Measurements from ENCODE around the gene ARSB. TPM values are rescaled to one million over a fixed set of nuclear protein-coding genes. Genes with fewer than 3 reads are reported as not detected.

ARSB gene
- total RNA-seq, 4 donors from 2014 or later, result 9.1 to 12.7 (median 10.7) TPM

GRCh38 chr5:79030663-79031484, 45.8 kb upstream of the ARSB start:
- no peak for DNase-seq
- Histone ChIP-seq H3K4me1 (no peaks in the 10 kb centered on the region), H3K9me3 (no peaks in the 10 kb centered on the region), H3K27ac (no peak overlapping the region), H3K4me3 (no peak overlapping the region), H3K27me3 (no peaks in the 10 kb centered on the region), H3K36me3 (no peaks in the 10 kb centered on the region)
- intact Hi-C loops (cut with DNase I; ENCODE audit: low total_unique reads) (no loop called here), in situ Hi-C loops (cut with MboI; ENCODE audit: low pct_ligation_motif_present in 1 of 4, low pct_unique_long_range_greater_than_20kb in 1 of 4, low sequenced_read_pairs in 3 of 4) (loop anchor here in 2 of 4 donors (10.0 to 25.0 kb wide), 2 partner anchors 106 to 434 kb away; no protein-coding TSS in a partner anchor)
- 93 to 95% methylated on average over 11 of the region's 11 CpGs for WGBS, 2 donors (ENCODE audit: low coverage in 1 of 2)
- TF ChIP-seq EP300 (IDR thresholded peaks at IDR 0.05; ENCODE audit: low read depth), result no peak
- no peak for TF ChIP-seq POLR2AphosphoS5 (IDR thresholded peaks at IDR 0.05)
- TF ChIP-seq CTCF (IDR thresholded peaks at IDR 0.05), result no peak
- TF ChIP-seq POLR2A (IDR thresholded peaks at IDR 0.05), result no peak

DNA sequence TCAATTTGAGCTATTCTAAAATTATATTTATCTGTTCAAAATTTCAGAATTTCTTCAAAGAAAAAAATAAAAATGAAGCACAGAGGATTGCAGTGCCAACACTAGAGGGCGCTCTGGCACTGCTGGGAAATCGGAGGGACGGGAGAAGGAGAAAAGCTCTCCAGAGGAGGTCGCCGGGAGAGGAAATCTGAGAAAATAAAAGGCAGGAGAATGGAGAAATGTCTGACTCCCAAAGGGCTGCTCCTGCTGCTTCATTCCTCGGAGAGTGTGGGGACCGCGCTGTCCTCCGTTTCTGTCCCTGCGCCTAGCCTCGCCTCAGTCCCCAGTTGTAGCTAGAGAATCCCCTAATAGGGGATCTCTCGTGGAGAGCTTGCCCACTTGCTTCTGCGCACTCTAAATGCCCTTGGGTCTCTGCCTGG, 40.0 kb upstream of the ARSB start:
- WGBS, 2 donors (ENCODE audit: low coverage in 1 of 2), result 0 to 11% methylated on average over 5 to 13 of the region's 13 CpGs
- no peaks in the 10 kb centered on the region for H3K9me3 ChIP-seq
- TF ChIP-seq CTCF (IDR thresholded peaks at IDR 0.05) (peak; percentile 86 to 97 (median 96)), POLR2AphosphoS5 (IDR thresholded peaks at IDR 0.05) (no peak)
- intact Hi-C loops (cut with DNase I; ENCODE audit: low total_unique reads) (loop anchor here (10.0 kb wide), 1 partner anchor 210 kb away; the partner anchor contains the start of gene JMY), in situ Hi-C loops (cut with MboI; ENCODE audit: low pct_ligation_motif_present in 1 of 4, low pct_unique_long_range_greater_than_20kb in 1 of 4, low sequenced_read_pairs in 3 of 4) (loop anchor here (10.0 to 25.0 kb wide), 3 partner anchors 110 to 430 kb away; no protein-coding TSS in a partner anchor)
- peak overlapping the region in 2 of 4 donors; percentile 7 to 36 for H3K4me3 ChIP-seq
- peak; percentile 56 for DNase-seq
- no peaks in the 10 kb centered on the region for H3K36me3 ChIP-seq
- H3K27ac ChIP-seq, result peak overlapping the region in 1 of 4 donors; percentile 35
- peaks cover 0 to 21% (median 5%) of the 10 kb centered on the region in 4 donors for H3K4me1 ChIP-seq
- peaks cover 5% of the 10 kb centered on the region for H3K27me3 ChIP-seq

DNA sequence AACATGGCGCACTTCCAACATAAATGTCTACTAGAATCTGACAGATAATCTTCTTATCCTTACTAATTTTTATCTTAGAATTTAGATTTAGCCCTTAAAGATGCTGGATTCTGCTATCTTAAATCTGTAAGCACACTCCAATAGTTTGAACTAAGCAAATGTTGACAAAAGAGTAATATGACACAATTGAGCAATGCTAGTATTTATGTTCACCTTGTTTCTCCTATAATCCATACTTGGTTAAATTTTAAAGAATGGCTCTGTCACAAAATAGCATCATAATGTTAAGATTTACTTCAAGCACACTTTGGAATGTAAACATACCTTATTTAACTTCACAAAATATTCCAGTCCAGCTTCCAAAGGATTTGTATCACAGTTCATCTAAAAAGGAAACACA, 38.8 kb upstream of the ARSB start:
- no peak for DNase-seq
- H3K9me3 ChIP-seq, result no peaks in the 10 kb centered on the region
- H3K27ac ChIP-seq, result peak overlapping the region in 1 of 4 donors; percentile 12
- in situ Hi-C loops (cut with MboI; ENCODE audit: low pct_ligation_motif_present in 1 of 4, low pct_unique_long_range_greater_than_20kb in 1 of 4, low sequenced_read_pairs in 3 of 4) (loop anchor here in 3 of 4 donors (10.0 to 25.0 kb wide), 3 partner anchors 111 to 438 kb away; no protein-coding TSS in a partner anchor), intact Hi-C loops (cut with DNase I; ENCODE audit: low total_unique reads) (loop anchor here (5.0 to 10.0 kb wide), 3 partner anchors 108 to 443 kb away; partner anchors contain the start of gene JMY)
- no peaks in the 10 kb centered on the region for H3K36me3 ChIP-seq
- no peak overlapping the region for H3K4me3 ChIP-seq
- H3K4me1 ChIP-seq, result peaks cover 0 to 21% (median 5%) of the 10 kb centered on the region in 4 donors
- H3K27me3 ChIP-seq, result peaks cover 5% of the 10 kb centered on the region
- TF ChIP-seq POLR2A (IDR thresholded peaks at IDR 0.05) (no peak), EP300 (IDR thresholded peaks at IDR 0.05; ENCODE audit: low read depth) (no peak), CTCF (IDR thresholded peaks at IDR 0.05) (no peak), POLR2AphosphoS5 (IDR thresholded peaks at IDR 0.05) (no peak)
- WGBS, 2 donors (ENCODE audit: low coverage in 1 of 2), result 94 to 100% methylated on average over 1 of the region's 1 CpG

DNA sequence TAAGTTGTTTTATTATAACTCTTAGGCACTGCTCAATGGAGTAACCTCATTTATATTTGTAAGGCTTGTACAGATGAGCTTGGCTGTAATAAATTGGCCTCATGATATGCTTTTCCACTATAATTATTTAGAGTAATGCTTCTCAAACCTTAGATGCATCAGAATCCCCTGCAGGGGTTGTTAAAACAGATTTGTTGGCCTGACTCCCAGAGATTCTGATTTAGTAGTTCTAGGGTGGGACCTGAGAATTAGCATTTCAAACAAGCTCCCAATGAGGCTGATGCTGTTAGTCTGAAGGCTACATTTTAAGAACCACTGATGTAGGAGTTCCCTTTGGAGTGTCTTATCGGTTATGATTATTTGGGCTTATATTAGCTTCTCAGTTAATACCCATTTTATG, 38.2 kb upstream of the ARSB start:
- H3K4me1 ChIP-seq, result peaks cover 0 to 21% (median 5%) of the 10 kb centered on the region in 4 donors
- H3K36me3 ChIP-seq, result no peaks in the 10 kb centered on the region
- in situ Hi-C loops (cut with MboI; ENCODE audit: low pct_ligation_motif_present in 1 of 4, low pct_unique_long_range_greater_than_20kb in 1 of 4, low sequenced_read_pairs in 3 of 4) (loop anchor here in 3 of 4 donors (10.0 to 25.0 kb wide), 3 partner anchors 111 to 439 kb away; no protein-coding TSS in a partner anchor), intact Hi-C loops (cut with DNase I; ENCODE audit: low total_unique reads) (loop anchor here (5.0 to 10.0 kb wide), 3 partner anchors 109 to 444 kb away; partner anchors contain the start of gene JMY)
- H3K9me3 ChIP-seq, result no peaks in the 10 kb centered on the region
- peaks cover 5% of the 10 kb centered on the region for H3K27me3 ChIP-seq
- TF ChIP-seq POLR2A (IDR thresholded peaks at IDR 0.05) (no peak), CTCF (IDR thresholded peaks at IDR 0.05) (no peak), POLR2AphosphoS5 (IDR thresholded peaks at IDR 0.05) (no peak), EP300 (IDR thresholded peaks at IDR 0.05; ENCODE audit: low read depth) (no peak)
- 84 to 100% methylated on average over 1 of the region's 1 CpG for WGBS, 2 donors (ENCODE audit: low coverage in 1 of 2)
- DNase-seq, result no peak
- H3K4me3 ChIP-seq, result no peak overlapping the region
- H3K27ac ChIP-seq, result no peak overlapping the region

All from transverse colon (tissue), 4 donors.